ENCODE results near the gene UBE2Q1. TPM values are rescaled to one million over a fixed set of nuclear protein-coding genes. Genes with fewer than 3 reads are reported as not detected.

Gene UBE2Q1
- total and polyA plus RNA-seq, 9 donors: 14.3 to 119 (median 58.5) TPM

- TF ChIP-seq EP300 (IDR thresholded peaks at IDR 0.05): no peak
- no peak for TF ChIP-seq CTCF (IDR thresholded peaks at IDR 0.05)
- no peak for TF ChIP-seq POLR2A (IDR thresholded peaks at IDR 0.05)
- WGBS, 3 donors: 88 to 90% (median 88%) methylated on average over 1 of the region's 1 CpG
- Histone ChIP-seq H3K27me3 (no peaks in the 10 kb centered on the region), H3K36me3 (no peaks in the 10 kb centered on the region), H3K27ac (no peak overlapping the region), H3K4me1 (ENCODE audit: insufficient read depth) (peaks cover 1% of the 10 kb centered on the region), H3K4me3 (no peak overlapping the region), H3K9me3 (no peaks in the 10 kb centered on the region)
- DNase-seq: no peak
- intact Hi-C loops (cut with DNase I): no loop called here
These were observed 37.2 kb upstream of the UBE2Q1 start for GRCh38 chr1:154595621-154596020.

DNA sequence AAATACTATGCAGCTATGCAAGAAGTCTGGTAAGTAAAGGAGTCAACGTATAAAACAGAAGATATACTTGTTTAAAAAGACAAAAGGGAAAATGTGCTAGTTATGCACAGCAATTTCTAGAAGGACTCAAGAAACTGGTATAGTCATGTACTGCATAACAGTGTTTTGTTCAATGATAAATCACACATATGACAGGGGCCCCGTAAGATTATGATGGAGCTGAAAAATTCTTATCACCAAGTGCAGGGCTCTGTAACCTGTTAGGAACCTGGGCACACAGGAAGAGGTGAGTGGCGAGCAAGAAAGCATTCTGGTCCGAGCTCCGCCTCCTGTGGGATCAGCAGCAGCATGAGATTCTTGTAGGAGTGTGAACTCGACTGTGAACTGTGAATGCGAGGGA is 36.3 kb upstream of the UBE2Q1 start:
- Histone ChIP-seq H3K4me3 (no peak overlapping the region), H3K4me1 (ENCODE audit: insufficient read depth) (peaks cover under 1% of the 10 kb centered on the region), H3K36me3 (no peaks in the 10 kb centered on the region), H3K27me3 (no peaks in the 10 kb centered on the region), H3K9me3 (no peaks in the 10 kb centered on the region), H3K27ac (no peak overlapping the region)
- no peak for TF ChIP-seq EP300 (IDR thresholded peaks at IDR 0.05)
- no peak for TF ChIP-seq CTCF (IDR thresholded peaks at IDR 0.05)
- TF ChIP-seq POLR2A (IDR thresholded peaks at IDR 0.05): no peak
- 75 to 79% (median 77%) methylated on average over 7 of the region's 7 CpGs for WGBS, 3 donors
- intact Hi-C loops (cut with DNase I): no loop called here
- no peak for DNase-seq

DNA sequence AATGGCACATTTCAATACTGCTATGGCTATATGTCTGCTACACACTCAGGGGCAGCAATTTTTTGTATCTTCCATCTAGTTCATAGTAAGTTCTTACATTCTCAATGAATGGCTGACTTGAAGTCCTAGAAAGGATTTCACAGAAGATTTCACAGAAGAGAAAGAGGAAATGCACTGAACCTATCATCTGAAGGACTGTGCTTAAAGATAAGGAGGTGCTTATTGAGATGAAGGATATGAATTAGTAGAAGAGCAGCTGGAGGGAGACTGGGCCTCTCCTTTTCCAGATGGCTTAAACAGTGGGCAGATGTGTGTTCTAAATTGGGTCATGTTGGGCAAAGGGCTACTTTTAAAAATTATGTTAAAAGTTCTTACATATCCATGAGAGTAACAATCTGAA is 34.9 kb upstream of the UBE2Q1 start:
- H3K27ac ChIP-seq: no peak overlapping the region
- H3K4me1 ChIP-seq (ENCODE audit: insufficient read depth): no peaks in the 10 kb centered on the region
- TF ChIP-seq EP300 (IDR thresholded peaks at IDR 0.05) (no peak), CTCF (IDR thresholded peaks at IDR 0.05) (no peak), POLR2A (IDR thresholded peaks at IDR 0.05) (no peak)
- H3K9me3 ChIP-seq: no peaks in the 10 kb centered on the region
- no peak for DNase-seq
- intact Hi-C loops (cut with DNase I): no loop called here
- no peaks in the 10 kb centered on the region for H3K36me3 ChIP-seq
- no peaks in the 10 kb centered on the region for H3K27me3 ChIP-seq
- no peak overlapping the region for H3K4me3 ChIP-seq

DNA sequence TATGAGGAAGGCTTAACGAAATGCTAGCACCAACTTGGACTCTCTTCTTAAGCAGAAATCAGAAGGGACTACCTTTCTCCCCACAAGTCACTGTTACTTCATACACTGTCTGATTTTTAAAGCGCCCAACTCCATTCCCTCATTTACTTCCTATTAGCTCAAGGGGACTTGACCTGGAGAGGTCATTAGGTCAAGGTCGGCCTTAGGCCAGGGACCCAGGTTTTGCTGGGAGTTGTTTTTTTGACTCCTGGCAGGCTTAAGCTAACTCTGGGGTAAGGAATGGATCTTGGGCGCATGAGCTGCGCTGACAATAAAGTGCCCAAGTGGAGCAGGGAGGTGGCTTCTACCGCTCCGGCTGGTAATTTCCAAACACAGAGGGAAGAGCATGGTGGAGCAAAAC is 32.7 kb upstream of the UBE2Q1 start:
- DNase-seq: no peak

More for the DNA sequence above, 32.7 kb upstream of the UBE2Q1 start:
- no peaks in the 10 kb centered on the region for H3K4me1 ChIP-seq (ENCODE audit: insufficient read depth)
- H3K27me3 ChIP-seq: no peaks in the 10 kb centered on the region
- peaks cover 3% of the 10 kb centered on the region for H3K36me3 ChIP-seq
- intact Hi-C loops (cut with DNase I): no loop called here
- H3K4me3 ChIP-seq: no peak overlapping the region
- TF ChIP-seq POLR2A (IDR thresholded peaks at IDR 0.05) (no peak), CTCF (IDR thresholded peaks at IDR 0.05) (no peak), EP300 (IDR thresholded peaks at IDR 0.05) (no peak)
- H3K9me3 ChIP-seq: no peaks in the 10 kb centered on the region
- 72 to 85% (median 79%) methylated on average over 7 of the region's 7 CpGs for WGBS, 3 donors
- H3K27ac ChIP-seq: no peak overlapping the region
